GM18505 (cell line): ENCODE results near the gene SHLD1.
A peak's percentile ranks its signal among the peaks of the same experiment; 100 is the strongest.
"Not testable (repeated sequence)": the region's sequence is repeated elsewhere in the genome, so short reads cannot be mapped to it uniquely, and the experiment has no call there.

ENCODE experiments used
- ATAC-seq: cut with Tn5 transposase; IDR thresholded peaks from one replicate; pipeline ENCODE4 v1.9.1; 2021; ENCODE audit not compliant: unreplicated experiment
- POLR2A ChIP-seq: IDR thresholded peaks from 4 replicates; pipeline ENCODE4 v1.6.1; 2011; ENCODE audit warnings: borderline replicate concordance; ENCODE audit not compliant: insufficient read depth, insufficient read length; ENCODE audit errors: extremely low read depth

Gene SHLD1

GRCh38 chr20:5749952-5750779, at the start of gene SHLD1:
Gene SHLD1, plus strand, starts transcription at chr20:5750401. Its CDS starts 22,465 bp downstream, at chr20:5772866.
- peak; percentile 78 for TF ChIP-seq POLR2A
- peak; percentile 92 for ATAC-seq

GRCh38 chr20:5702339-5702738, 47.9 kb upstream of the SHLD1 start:
- not testable (repeated sequence) for ATAC-seq

DNA sequence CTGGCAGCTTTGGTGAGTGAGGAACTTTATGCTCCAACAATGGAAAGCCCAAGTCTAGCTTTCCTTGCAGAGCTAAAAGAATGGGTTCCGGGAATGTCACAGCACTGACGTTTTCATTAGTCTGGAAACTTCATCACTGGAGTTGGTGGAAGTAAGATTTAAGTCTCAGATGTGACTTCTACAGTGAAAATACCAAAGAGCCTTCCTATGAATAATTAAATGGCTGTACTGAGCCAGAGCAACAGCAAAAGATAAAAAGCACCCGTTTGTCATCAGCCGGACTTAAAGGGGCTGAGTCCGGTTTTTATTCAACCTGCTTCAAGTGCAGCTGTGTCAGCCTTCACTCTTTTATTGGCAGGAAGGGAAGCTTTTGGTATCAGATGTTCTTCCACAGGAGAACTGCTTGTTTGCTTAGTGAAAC, 46.5 kb upstream of the SHLD1 start:
- no peak for TF ChIP-seq POLR2A
- ATAC-seq, result no peak

DNA sequence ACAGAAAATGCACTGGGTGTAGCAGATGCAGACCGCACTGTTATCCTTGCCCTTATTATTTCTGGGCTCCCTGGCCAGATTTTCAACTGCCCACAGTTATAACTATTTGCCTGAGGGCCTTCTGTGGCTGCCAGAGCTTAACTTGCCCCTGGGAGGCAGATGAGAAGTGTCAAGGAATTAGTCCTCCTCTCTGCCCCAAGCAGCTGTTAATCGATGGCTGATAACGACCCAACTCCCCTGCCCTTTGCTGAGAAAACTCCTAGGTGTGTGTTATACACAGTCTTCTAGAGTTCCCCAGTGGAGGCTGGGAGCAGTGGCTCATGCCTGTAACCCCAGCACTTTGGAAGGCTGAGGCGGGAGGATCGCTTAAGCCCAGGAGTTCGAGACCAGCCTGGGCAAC, 44.4 kb upstream of the SHLD1 start:
- no peak for ATAC-seq
- no peak for TF ChIP-seq POLR2A

GRCh38 chr20:5706797-5707196, 43.4 kb upstream of the SHLD1 start:
- TF ChIP-seq POLR2A, result no peak
- no peak for ATAC-seq

DNA sequence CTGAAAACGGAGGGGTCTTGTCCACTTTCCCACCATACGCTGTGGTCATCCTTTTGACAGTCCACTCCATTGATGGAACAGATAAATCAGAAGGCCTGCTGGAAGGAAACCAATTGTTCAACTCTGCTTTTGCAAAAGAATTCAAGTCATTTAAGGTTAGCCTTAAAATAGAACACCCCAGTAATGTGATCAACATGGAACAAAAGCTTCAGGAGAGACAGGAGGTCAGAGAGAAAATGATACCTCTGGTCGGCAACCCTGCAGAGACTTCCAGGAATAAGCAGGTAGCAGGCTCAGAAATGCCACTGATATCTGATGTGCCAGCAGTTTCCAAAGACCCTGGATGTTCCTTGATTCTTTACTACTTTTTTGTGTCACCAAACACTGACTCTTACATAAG, 39.6 kb upstream of the SHLD1 start:
- TF ChIP-seq POLR2A, result no peak
- no peak for ATAC-seq

DNA sequence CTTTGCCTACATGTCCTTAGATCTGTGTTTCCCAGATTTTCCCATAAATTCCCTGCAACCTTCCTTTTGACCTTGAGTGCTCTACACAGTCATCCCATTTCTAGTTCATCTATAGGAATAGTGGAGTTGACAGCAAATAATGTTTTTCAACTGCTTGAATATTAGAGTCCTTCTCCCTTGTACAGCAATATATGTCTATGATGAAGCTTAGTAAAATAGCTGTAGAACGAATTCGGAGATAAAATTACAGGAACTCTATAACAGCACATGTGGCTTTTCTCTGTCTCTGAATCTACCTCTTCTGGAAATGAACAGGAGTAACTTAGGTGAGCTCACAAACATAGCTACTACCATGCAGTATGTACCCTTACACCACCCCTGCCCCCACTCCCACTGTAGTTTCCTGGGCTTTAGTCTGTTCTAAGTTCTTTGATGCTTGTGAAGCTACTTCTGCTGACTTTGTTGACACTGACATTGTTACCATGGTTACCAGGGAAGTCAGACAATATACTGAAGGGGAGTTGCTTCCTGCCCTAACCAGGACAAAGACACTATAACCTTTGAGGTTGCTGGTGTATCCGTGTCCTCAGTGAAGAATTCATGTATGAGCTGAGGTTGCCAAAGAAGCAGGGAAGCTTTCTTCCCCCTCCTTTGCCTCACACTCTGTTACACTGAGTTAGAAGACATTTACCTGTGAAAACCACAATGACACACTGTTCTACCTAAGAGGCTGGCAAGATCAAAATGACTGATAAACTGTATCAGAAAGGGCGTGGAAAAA, 35.8 kb upstream of the SHLD1 start:
- no peak for TF ChIP-seq POLR2A
- no peak for ATAC-seq

GRCh38 chr20:5715071-5715841, 34.9 kb upstream of the SHLD1 start:
- ATAC-seq, result no peak
- no peak for TF ChIP-seq POLR2A

DNA sequence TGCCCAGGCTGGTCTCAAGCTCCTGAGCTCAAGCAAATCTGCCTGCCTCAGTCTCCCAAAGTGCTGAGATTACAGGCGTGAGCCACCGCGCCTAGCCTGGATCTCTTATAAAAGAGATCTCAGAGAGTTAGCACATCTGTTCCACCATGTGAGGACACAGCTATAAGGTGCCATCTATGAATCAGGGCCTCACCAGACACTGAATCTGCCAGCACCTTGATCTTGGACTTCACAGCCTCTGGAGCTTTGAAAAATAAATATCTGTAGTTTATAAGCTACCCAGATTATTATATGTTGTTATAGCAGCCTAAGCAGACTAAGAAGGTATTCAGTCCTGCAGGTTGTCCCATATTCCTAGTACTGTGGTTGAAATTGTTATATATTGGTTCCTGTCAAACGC, 33.2 kb upstream of the SHLD1 start:
- TF ChIP-seq POLR2A, result no peak
- no peak for ATAC-seq

DNA sequence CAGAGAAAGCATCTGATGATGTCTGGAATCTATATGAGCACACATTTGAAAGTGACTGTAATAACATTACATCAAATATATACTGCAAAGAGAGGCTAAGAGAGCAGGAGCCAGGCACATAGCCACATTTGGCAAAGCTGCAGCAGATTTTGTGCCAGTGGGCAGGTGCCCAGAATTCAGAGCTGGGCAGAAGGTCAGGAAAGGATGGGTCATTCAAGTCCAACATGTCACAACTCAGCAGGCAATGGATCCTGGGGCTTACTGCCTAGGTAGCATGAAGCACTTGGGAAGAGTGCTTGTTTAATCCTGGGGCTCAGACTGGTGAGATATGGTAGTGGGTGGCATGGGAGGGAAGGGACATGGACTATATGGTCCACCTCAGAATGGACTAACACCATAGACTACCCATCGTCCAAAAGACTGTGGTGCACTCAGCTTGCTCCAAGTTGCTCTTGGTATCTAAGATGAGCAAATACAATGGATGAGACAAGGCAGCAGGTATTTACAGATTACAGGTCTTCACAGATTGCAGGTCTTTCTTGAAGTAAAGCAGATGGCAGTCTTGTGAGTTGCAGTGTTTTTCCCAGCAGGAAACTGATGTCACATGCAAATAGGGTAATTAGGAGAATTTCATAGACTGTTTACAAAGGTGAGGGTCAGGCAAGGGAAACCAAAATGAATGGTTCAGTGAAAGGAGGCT, 31.2 kb upstream of the SHLD1 start:
- ATAC-seq, result no peak
- TF ChIP-seq POLR2A, result no peak

DNA sequence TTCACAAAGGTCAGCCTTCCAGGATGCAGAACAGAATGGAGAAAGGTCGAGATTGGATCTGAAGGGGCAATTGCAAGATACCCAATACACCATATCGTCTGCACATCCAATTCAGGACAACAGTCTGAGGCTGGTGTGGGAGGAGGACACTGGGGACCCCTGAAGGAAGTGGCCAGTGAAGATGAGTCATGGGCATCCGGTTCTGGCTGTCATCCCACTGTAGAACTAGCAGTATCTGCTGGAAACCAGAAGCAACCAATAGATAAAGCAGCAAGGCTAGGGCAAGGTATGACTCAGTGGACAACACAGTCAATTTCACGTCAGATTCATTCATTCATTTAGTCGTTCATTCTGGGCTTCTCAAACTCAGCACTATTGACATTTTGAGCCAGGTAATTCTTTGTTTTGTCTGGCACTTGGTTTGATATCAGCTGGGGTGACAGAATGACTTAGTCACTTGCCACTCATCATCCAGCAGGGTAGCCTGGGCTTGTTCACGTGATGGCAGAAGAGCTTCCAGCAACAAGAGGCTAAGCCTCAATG, 30.3 kb upstream of the SHLD1 start:
- no peak for TF ChIP-seq POLR2A
- no peak for ATAC-seq

DNA sequence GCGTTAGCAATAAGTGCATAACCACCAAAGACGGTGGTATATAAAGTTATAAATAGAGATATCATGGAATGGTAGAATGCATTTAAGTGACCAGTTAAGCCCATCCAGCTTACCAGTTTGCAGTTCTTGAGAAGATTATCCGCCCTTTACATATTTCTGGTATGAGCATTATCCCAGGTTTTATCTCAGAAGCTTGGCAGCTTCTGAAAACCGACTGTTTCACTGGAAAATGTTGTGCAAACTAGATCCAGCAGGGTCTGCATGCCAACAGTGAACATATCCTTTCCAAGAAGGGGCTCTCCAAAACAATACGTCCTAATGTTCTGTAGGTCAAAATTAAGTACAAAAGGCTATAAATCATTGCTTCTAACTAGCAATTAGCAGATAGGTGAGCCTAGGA, 29.5 kb upstream of the SHLD1 start:
- no peak for ATAC-seq
- no peak for TF ChIP-seq POLR2A

- ATAC-seq, result not testable (repeated sequence)
Measured at GRCh38 chr20:5721356-5721755, 28.8 kb upstream of the SHLD1 start.
